HG03095 (cell line): ENCODE measurements around the gene C2orf69.

Experiments
- ATAC-seq: cut with Tn5 transposase; IDR thresholded peaks from one replicate; pipeline ENCODE4 v1.9.1; 2021; ENCODE audit warnings: moderate library complexity; ENCODE audit not compliant: unreplicated experiment

C2orf69 gene

GRCh38 chr2:199962203-199962602, 51.1 kb downstream of the C2orf69 start:
- ATAC-seq: no peak

- ATAC-seq: no peak
Measured at GRCh38 chr2:199966405-199966804, 55.3 kb downstream of the C2orf69 start.

GRCh38 chr2:199966976-199967375, 55.9 kb downstream of the C2orf69 start:
- no peak for ATAC-seq

- ATAC-seq: no peak
Measured at GRCh38 chr2:199968126-199968525, 57.0 kb downstream of the C2orf69 start.

GRCh38 chr2:199972088-199972626, 61.1 kb downstream of the C2orf69 start:
- ATAC-seq: no peak

- ATAC-seq: no peak
Measured at GRCh38 chr2:199973703-199974102, 62.6 kb downstream of the C2orf69 start.

GRCh38 chr2:199975273-199975895, 64.3 kb downstream of the C2orf69 start:
- no peak for ATAC-seq
